SK-N-SH treated with all-trans-retinoic acid at 6 μM for 48 hours (cell line): ENCODE measurements around the gene IGFN1.

Experiments used
- ATAC-seq: fragments of 200-7000 bp; cut with Tn5 transposase; 3 replicates; pipeline ENCODE4 v1.9.1; 2020; ENCODE audit warnings: mild to moderate bottlenecking, moderate library complexity
- BACH2 ChIP-seq: fragments of 250-450 bp; sonication (Bioruptor Pico); IDR thresholded peaks from 2 replicates; pipeline ENCODE4 v1.9.0; 2021; ENCODE audit warnings: mild to moderate bottlenecking, borderline replicate concordance
- CREB5 ChIP-seq: fragments of 250-450 bp; sonication (Bioruptor Pico); IDR thresholded peaks from 2 replicates; pipeline ENCODE4 v1.5.1; 2020; ENCODE audit warnings: low read depth, mild to moderate bottlenecking, moderate library complexity
- CSDC2 ChIP-seq: fragments of 250-450 bp; sonication (Bioruptor Pico); IDR thresholded peaks from 2 replicates; pipeline ENCODE4 v1.5.0; 2020; ENCODE audit warnings: mild to moderate bottlenecking, moderate library complexity
- ESRRG ChIP-seq: fragments of 250-450 bp; sonication (Bioruptor Pico); IDR thresholded peaks from 2 replicates; pipeline ENCODE4 v1.6.1; 2021; ENCODE audit warnings: mild to moderate bottlenecking
- OSR1 ChIP-seq: fragments of 250-450 bp; sonication (Bioruptor Pico); IDR thresholded peaks from 2 replicates; pipeline ENCODE4 v1.8.0; 2022; ENCODE audit warnings: moderate library complexity, mild to moderate bottlenecking, inconsistent platforms
- PPARA ChIP-seq: fragments of 250-450 bp; sonication (Bioruptor Pico); IDR thresholded peaks from 2 replicates; pipeline ENCODE4 v1.5.0; 2020; ENCODE audit warnings: mild to moderate bottlenecking, borderline replicate concordance
- RARB ChIP-seq: fragments of 250-450 bp; sonication (Bioruptor Pico); IDR thresholded peaks from 2 replicates; pipeline ENCODE4 v1.8.0; 2021; ENCODE audit warnings: mild to moderate bottlenecking, moderate library complexity
- SNAI2 ChIP-seq: fragments of 250-450 bp; sonication (Bioruptor Pico); IDR thresholded peaks from 2 replicates; pipeline ENCODE4 v1.5.0; 2020; ENCODE audit warnings: mild to moderate bottlenecking, moderate library complexity
- TOX ChIP-seq: fragments of 250-450 bp; sonication (Bioruptor Pico); IDR thresholded peaks from 2 replicates; pipeline ENCODE4 v1.8.0; 2021; ENCODE audit warnings: mild to moderate bottlenecking, moderate library complexity, borderline replicate concordance
- TSHZ2 ChIP-seq: fragments of 250-450 bp; sonication (Bioruptor Pico); IDR thresholded peaks from 2 replicates; pipeline ENCODE4 v1.5.0; 2020; ENCODE audit warnings: mild to moderate bottlenecking, moderate library complexity
- ZC3H10 ChIP-seq: fragments of 250-450 bp; sonication (Bioruptor Pico); IDR thresholded peaks from 2 replicates; pipeline ENCODE4 v1.5.1; 2021; ENCODE audit warnings: mild to moderate bottlenecking, moderate library complexity
- ZFP3 ChIP-seq: fragments of 250-450 bp; sonication (Bioruptor Pico); IDR thresholded peaks from 2 replicates; pipeline ENCODE4 v1.5.0; 2020; ENCODE audit warnings: mild to moderate bottlenecking, moderate library complexity
- ZFP30 ChIP-seq: fragments of 450-650 bp; formaldehyde crosslinking; IDR thresholded peaks from 2 replicates; pipeline ENCODE4 v1.5.0; 2022; ENCODE audit warnings: mild to moderate bottlenecking, moderate library complexity
- ZNF565 ChIP-seq: fragments of 450-650 bp; formaldehyde crosslinking; conservative IDR thresholded peaks from 2 replicates; pipeline ENCODE4 v1.5.0; 2020; ENCODE audit warnings: low read depth, mild to moderate bottlenecking, moderate library complexity
- ZNF70 ChIP-seq: fragments of 450-650 bp; formaldehyde crosslinking; IDR thresholded peaks from 2 replicates; pipeline ENCODE4 v1.5.0; 2020; ENCODE audit warnings: mild to moderate bottlenecking, moderate library complexity
- ZNF8 ChIP-seq: fragments of 450-650 bp; formaldehyde crosslinking; IDR thresholded peaks from 2 replicates; pipeline ENCODE4 v1.5.0; 2020; ENCODE audit warnings: mild to moderate bottlenecking, moderate library complexity
- TF ChIP-seq, protein P1 (sequence below): fragments of 250-450 bp; sonication (Bioruptor Pico); IDR thresholded peaks from 2 replicates; pipeline ENCODE4 v1.8.0; 2020; ENCODE audit warnings: mild to moderate bottlenecking, moderate library complexity, borderline replicate concordance
- TF ChIP-seq, protein P2 (sequence below): fragments of 250-450 bp; sonication (Bioruptor Pico); IDR thresholded peaks from 2 replicates; pipeline ENCODE4 v1.8.0; 2021; ENCODE audit warnings: low read depth, mild to moderate bottlenecking, moderate library complexity, borderline replicate concordance

The IGFN1 gene

DNA sequence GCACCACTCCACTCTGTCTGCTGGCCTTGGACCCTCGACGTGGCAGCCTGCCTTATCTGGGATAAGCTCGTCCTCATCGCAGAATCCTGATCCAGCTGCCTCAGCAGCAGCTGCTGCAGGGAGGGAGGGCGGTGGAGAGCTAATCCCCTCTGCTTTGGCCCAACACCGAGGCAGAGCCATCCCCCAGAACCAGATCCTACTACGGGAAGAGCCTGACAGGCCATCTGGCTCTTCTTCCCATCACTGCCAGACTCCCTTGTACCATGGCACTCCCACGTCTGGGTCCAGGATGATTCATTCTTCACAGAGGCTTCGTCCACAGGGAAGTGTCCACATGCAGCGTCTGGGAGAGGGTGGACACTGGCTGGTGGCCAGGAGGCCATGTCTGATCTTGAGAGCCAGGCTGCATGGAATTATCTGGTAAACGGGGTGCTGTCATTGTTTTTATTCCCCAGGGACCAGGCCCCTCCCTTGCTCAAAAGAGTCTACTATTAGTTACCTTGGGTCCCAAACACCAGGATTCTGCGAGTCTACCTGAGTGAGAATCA lies 78.1 kb downstream of the IGFN1 start (continued):
- TF ChIP-seq CREB5 (CRISPR knock-in tag) = no peak
- no peak for TF ChIP-seq OSR1 (CRISPR knock-in tag)
- TF ChIP-seq ZFP3 = no peak

DNA sequence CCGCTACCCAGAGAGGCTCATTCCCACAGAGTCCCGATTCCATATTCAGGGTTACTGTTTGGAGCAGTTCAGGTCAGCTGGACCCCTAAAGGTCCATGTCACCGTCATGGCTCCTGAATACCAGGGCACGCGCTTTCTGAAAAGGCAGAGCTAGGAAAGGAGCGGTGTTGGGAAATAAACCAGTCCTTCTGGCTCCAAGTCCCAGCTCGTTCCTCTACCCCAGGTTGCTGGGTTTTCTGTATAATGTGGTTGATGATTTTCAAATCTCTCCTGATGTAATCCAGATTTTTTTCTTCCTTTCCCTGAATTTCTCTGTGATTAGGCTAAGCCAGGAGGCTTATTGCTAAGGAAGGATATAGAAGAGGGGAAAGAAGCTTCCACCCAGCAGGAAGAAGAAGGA lies 78.7 kb downstream of the IGFN1 start:
- TF ChIP-seq ZNF70 (no peak), TSHZ2 (CRISPR knock-in tag) (no peak), SNAI2 (CRISPR knock-in tag) (no peak), ZNF565 (CRISPR knock-in tag) (no peak), CSDC2 (CRISPR knock-in tag) (no peak), PPARA (CRISPR knock-in tag) (no peak)
- TF ChIP-seq, protein P1, sequence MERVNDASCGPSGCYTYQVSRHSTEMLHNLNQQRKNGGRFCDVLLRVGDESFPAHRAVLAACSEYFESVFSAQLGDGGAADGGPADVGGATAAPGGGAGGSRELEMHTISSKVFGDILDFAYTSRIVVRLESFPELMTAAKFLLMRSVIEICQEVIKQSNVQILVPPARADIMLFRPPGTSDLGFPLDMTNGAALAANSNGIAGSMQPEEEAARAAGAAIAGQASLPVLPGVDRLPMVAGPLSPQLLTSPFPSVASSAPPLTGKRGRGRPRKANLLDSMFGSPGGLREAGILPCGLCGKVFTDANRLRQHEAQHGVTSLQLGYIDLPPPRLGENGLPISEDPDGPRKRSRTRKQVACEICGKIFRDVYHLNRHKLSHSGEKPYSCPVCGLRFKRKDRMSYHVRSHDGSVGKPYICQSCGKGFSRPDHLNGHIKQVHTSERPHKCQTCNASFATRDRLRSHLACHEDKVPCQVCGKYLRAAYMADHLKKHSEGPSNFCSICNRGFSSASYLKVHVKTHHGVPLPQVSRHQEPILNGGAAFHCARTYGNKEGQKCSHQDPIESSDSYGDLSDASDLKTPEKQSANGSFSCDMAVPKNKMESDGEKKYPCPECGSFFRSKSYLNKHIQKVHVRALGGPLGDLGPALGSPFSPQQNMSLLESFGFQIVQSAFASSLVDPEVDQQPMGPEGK (CRISPR knock-in tag) = no peak
- no peak for ATAC-seq

DNA sequence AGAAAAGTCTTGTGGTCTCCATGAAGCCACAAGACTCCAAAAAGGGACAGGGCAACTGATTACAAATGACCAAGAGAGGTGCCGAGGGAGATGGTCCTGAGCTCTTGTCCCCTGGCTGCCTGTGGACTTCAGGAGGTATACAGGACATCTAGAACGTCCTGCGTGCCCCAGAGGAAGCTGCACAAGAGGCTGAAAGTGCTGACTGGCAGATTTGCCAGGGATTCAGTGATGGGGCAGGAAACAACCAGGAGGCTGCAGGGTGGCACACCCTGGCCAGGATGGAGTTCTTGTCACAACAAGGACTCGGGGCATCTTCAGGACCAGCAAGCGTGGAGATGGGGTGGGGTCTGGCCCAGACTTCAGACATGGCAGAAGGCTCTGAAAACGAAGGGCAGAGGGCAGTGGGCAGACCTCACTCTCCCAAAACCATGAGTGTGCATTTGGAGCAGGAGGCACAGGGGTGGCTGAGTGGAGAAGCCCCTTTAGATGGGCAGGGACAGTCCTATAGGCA lies 79.3 kb downstream of the IGFN1 start:
- no peak for ATAC-seq
- TF ChIP-seq ESRRG (CRISPR knock-in tag) = no peak
- no peak for TF ChIP-seq OSR1 (CRISPR knock-in tag)
- TF ChIP-seq ZNF70 = no peak
- TF ChIP-seq TOX (CRISPR knock-in tag) = no peak
- TF ChIP-seq, protein P2, sequence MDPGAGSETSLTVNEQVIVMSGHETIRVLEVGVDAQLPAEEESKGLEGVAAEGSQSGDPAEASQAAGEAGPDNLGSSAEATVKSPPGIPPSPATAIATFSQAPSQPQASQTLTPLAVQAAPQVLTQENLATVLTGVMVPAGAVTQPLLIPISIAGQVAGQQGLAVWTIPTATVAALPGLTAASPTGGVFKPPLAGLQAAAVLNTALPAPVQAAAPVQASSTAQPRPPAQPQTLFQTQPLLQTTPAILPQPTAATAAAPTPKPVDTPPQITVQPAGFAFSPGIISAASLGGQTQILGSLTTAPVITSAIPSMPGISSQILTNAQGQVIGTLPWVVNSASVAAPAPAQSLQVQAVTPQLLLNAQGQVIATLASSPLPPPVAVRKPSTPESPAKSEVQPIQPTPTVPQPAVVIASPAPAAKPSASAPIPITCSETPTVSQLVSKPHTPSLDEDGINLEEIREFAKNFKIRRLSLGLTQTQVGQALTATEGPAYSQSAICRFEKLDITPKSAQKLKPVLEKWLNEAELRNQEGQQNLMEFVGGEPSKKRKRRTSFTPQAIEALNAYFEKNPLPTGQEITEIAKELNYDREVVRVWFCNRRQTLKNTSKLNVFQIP = no peak
- TF ChIP-seq ZFP3 = no peak
- TF ChIP-seq CSDC2 (CRISPR knock-in tag) = no peak
- TF ChIP-seq PPARA (CRISPR knock-in tag) = no peak
- TF ChIP-seq RARB (CRISPR knock-in tag) = no peak
- TF ChIP-seq ZFP30 (CRISPR knock-in tag) = no peak
- TF ChIP-seq, protein P1 (CRISPR knock-in tag) = no peak
- TF ChIP-seq ZNF8 (CRISPR knock-in tag) = no peak
- no peak for TF ChIP-seq TSHZ2 (CRISPR knock-in tag)
- no peak for TF ChIP-seq BACH2 (CRISPR knock-in tag)
- TF ChIP-seq ZC3H10 (CRISPR knock-in tag) = no peak
